ENCODE data around the gene DCTN2.
A peak's percentile ranks its signal among the peaks of the same experiment; 100 is the strongest.

Gene DCTN2

DNA sequence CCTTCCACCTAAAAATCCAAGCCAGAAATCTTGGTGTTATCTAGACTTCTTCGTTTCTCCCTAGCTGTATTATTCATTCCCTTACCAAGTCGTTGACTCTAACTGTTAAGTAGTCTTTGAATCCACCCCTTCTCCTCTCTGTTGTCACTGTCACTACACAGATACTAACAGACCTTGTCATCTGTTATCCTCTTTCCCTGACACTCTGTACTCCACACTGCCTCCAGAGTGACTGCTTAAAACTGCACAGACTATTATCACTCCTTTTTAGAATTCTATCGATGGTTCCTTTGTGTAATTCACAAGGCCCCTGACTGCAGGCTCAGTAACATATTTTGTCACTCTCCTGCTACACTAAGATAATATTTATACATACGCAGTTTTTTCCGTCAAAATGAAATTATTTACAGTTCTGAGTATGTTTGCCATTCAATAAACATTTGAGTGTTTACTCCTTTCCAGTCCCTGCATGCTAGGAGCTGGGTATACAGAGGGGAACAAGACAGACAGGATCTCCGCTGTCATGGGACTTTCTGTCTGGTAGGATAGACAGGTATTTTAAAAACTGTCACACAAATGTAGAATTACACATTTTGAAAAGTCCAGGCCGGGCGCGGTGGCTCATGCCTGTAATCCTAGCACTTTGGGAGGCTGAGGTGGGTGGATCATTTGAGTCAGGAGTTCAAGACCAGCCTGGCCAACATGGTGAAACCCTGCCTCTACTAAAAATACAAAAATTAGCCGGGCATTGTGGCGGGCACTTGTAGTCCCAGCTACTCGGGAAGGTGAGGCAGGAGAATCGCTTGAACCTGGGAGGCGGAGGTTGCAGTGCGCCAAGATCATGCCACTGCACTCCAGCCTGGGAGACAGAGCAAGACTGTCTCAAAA is 55.4 kb downstream of the DCTN2 start:
- DNase-seq (ENCODE audit: low read depth in 2 of 2): no peak

DNA sequence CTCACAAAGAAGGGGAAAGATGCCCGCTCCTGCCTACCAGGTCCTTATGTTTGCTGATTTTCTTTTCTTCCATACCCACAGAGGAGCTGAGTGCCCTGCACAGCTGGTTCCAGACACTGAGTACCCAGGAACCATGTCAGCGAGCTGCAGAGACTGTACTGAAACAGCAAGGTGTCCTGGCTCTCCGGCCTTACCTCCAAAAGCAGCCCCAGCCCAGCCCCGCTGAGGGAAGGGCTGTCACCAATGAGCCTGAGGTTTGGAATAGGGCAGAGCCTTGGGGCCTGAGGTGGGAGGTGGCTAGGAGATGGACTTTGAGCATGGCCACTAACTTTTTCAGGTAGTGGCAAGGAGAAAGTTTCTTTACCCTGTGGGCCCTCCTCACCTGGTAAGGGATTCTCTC is 56.9 kb downstream of the DCTN2 start:
- no peak for DNase-seq (ENCODE audit: low read depth in 2 of 2)

DNA sequence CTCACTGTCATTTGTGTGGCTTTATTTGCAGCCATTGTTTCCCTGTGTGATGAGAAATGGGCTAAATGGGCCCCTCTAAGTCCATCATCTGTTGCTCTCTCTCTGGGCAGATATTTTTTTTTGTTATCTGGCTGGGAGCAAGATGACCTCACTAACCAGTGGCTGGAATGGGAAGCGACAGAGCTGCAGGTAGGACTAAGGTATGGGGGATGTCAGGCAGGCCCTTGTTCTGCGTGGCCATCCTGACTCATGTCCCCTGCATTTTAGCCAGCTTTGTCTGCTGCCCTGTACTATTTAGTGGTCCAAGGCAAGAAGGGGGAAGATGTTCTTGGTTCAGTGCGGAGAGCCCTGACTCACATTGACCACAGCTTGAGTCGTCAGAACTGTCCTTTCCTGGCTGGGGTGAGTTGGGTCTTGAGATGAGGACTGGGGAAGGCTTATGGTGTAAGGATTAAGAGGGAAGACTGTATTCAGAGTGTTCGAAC is 57.8 kb downstream of the DCTN2 start:
- DNase-seq (ENCODE audit: low read depth in 2 of 2): no peak

DNA sequence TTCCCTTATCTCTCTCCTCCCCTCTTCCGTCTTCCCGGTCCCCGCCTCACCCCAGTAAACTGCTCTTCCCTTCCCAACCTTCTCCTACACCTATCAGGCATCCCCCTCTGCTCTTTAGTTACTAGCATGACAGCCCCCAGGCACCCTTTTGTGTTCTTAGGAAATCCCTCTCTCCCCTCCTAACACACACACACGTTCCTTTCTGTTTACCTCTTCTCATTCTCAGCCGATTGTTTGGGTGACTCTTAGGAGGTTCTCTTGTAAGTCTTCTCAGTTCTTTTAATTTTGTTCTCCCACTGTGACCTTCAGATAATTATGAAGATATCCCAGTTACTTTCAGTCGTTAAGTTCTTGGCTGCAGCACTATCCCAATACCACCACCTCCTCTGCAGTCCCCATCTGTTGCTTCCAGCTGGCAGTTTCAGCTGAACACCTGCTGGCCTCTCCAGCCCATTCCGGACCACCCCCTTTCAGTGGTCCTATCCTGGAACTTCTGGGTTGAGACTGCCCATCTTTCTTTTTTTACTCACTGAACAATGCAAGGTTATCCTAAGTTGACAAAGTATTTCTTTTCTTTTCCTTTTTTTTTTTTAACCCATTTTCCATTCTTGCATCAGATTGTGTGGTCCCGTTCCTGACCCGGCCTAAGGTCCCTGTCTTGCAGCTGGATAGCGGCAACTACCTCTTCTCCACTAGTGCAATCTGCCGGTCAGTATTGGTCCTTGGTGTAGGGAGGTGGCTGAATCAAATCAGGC is 58.4 kb downstream of the DCTN2 start:
- DNase-seq (ENCODE audit: low read depth in 2 of 2): no peak

DNA sequence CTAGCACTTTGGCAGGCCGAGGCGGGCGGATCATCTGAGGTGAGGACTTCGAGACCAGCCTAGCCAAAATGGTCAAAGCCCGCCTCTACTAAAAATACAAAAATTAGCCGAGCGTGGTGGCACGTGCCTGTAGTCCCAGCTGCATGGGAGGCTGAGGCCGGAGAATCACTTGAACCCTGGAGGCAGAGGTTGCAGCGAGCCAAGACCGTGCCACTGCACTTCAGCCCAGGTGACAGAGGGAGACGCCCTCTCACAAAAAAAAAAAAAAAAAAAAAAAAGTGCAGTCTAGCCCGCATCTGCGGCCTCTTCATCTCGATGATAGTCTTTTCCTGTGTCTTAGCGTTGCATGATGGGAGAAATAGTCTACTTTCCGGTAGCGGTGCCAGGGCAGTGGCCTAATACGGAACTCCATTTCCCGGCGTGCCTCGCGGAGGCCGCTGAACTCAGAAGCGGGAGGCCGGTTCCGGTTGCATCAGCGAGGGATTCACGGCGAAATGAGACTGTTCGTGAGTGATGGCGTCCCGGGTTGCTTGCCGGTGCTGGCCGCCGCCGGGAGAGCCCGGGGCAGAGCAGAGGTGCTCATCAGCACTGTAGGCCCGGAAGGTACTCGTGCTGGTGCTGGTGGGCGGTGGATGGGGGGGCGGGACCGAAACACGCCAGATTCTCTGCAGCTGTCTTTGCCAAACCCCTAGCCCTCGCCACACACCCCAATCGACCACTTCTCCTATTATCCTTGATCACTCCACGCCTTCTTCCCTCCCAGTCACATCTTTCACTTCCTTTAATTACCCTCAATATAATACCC is 59.2 kb downstream of the DCTN2 start, which contains the start of gene MARS1:
Gene MARS1 (plus strand): TSS at position 472 of the 805 bp plus-strand sequence. CDS start 23 bp downstream, at position 495.
- peak; percentile 83 to 87 for DNase-seq (ENCODE audit: low read depth in 2 of 2)

DNA sequence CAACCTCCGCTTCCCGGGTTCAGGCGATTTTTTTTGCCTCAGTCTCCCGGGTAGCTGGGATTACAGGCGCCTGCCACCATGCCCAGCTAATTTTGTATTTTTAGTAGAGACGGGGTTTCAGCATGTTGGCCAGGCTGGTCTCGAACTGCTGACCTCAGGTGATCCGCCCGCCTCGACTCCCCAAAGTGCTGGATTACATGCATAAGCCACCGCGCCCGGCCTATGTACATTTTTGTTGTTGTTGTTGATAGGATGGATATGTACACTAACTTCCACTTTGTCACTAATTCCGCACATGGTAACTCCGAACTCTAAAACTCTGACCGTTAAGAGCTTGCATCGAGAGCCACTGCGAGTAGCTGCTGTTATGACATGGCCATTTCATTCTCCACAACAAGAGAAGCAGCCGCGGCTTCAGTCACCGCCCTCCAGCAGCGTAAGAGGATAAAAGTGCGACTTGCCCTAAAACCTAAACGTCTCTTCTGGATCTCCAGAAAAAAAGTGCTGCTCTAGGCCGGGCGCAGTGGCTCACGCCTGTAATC is 59.9 kb downstream of the DCTN2 start:
- no peak for DNase-seq (ENCODE audit: low read depth in 2 of 2)

DNA sequence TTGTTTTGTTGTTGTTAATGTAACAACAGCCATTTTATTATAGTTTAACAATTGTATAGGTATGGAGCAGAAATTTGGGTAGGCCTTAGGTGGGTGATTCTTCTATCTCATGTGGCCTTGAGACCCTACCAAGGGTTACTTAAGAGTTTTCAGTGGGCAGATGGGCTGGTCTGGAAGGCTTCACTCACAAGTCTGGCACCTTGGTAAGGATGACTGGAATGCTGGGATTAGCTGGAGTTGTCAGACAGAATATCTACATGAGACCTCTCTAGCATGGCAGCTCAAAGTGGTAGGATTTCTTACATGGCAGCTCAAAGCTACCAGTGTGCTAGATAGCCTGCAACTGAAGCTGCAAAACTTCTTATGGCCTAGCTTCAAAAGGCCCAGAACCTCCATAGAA is 61.3 kb downstream of the DCTN2 start:
- DNase-seq (ENCODE audit: low read depth in 2 of 2): no peak

DNA sequence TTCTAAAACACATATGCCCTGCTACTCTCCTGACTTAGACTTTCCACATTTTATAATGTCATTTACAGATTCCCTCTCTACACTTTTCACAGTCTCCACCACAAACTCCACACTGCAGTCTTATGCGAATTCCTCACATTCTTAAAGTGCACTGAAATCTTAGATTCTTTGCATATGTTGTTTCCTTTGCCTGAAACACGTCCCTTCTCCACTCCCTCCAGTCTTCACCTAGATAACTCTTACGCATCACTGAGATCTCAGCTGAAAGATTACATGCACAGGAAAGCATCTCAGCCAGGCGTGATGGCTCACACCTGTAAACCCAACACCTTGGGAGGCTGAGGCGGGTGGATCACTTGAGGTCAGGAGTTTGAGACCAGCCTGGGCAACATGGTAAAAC is 63.5 kb downstream of the DCTN2 start:
- no peak for DNase-seq (ENCODE audit: low read depth in 2 of 2)

DNA sequence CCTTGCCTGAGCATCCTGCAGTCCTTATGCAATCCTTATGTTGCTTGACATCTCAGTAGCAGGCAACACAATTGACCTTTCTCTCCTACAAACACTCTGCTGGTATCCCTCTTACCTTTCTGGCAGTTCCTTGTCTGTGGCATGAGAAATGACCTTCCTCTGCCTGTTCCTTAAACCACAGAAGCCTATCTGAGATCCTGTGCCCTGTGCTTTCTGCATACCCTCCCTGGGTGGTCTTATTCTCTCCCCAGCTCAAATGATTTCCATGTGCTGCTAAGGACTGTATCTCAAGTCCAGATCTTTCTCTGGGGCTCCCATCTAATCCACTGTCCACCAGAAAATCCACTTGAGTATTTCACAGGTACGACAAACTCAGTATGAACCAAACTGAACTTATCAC is 65.3 kb downstream of the DCTN2 start:
- DNase-seq (ENCODE audit: low read depth in 2 of 2): no peak
